A549 (cell line): ENCODE measurements around the gene TSSK6.
"Not testable (repeated sequence)": the region's sequence is repeated elsewhere in the genome, so short reads cannot be mapped to it uniquely, and the experiment has no call there.

Experiments
- CBX2 ChIP-seq: fragments of 200-600 bp; sonication (generic); IDR thresholded peaks from 2 replicates; pipeline ENCODE4 v1.6.1; 2016; ENCODE audit warnings: low read depth, mild to moderate bottlenecking, borderline replicate concordance
- EP300 ChIP-seq, 2 experiments: fragments of >200 bp; sonication (Bioruptor Twin); formaldehyde crosslinking; IDR thresholded peaks; 2 replicates in 1 of 2; 3 replicates in 1 of 2; pipeline ENCODE4 v1.6.1; 2016 to 2017
- JUNB ChIP-seq: fragments of >200 bp; sonication (Bioruptor Twin); formaldehyde crosslinking; IDR thresholded peaks from 2 replicates; pipeline ENCODE4 v1.6.1; 2016
- NPAS2 ChIP-seq: fragments of 250-450 bp; sonication (Bioruptor Pico); IDR thresholded peaks from 2 replicates; pipeline ENCODE4 v1.8.0; 2022; ENCODE audit warnings: mild to moderate bottlenecking, moderate library complexity, borderline replicate concordance
- REST ChIP-seq: fragments of 200-600 bp; sonication (generic); IDR thresholded peaks from 2 replicates; pipeline ENCODE4 v1.6.1; 2016; ENCODE audit warnings: antibody characterized with exemption, mild to moderate bottlenecking, moderate library complexity
- SMC3 ChIP-seq: fragments of >200 bp; sonication (Bioruptor Twin); formaldehyde crosslinking; IDR thresholded peaks from 3 replicates; pipeline ENCODE4 v1.6.1; 2018; ENCODE audit warnings: inconsistent platforms
- ZC3H11A ChIP-seq: fragments of 450-650 bp; IDR thresholded peaks from 2 replicates; pipeline ENCODE4 v1.6.1; 2014; ENCODE audit warnings: antibody characterized with exemption, mild to moderate bottlenecking
- TF ChIP-seq, protein P1 (sequence below): IDR thresholded peaks from 2 replicates; pipeline ENCODE4 v1.6.1; 2012

- TF ChIP-seq, protein P1, sequence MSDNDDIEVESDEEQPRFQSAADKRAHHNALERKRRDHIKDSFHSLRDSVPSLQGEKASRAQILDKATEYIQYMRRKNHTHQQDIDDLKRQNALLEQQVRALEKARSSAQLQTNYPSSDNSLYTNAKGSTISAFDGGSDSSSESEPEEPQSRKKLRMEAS: not testable (repeated sequence)
- TF ChIP-seq ZC3H11A; REST; SMC3; JUNB; CBX2; NPAS2 (CRISPR knock-in tag); EP300 (IDR thresholded peaks at IDR 0.05): not testable (repeated sequence)
These were observed 43.2 kb downstream of the TSSK6 start for GRCh38 chr19:19472106-19472505.
